Endothelial cell (in vitro differentiated cells): ENCODE data around the gene SCTR. TPM values are rescaled to one million over a fixed set of nuclear protein-coding genes. Genes with fewer than 3 reads are reported as not detected.

Experiments used
- DNase-seq: peaks from one replicate; pipeline ENCODE4 v3.0.0; 2021; ENCODE audit warnings: low spot score
- H3K27ac Mint-ChIP-seq: one replicate; pipeline ENCODE4 v1.8.0; 2021; ENCODE audit warnings: mixed read lengths, inconsistent platforms; ENCODE audit not compliant: unreplicated experiment
- H3K27me3 Mint-ChIP-seq: one replicate; pipeline ENCODE4 v1.8.0; 2021; ENCODE audit warnings: mild to moderate bottlenecking, moderate library complexity, mixed read lengths, inconsistent platforms; ENCODE audit not compliant: unreplicated experiment
- H3K36me3 Mint-ChIP-seq: one replicate; pipeline ENCODE4 v1.8.0; 2021; ENCODE audit warnings: mild to moderate bottlenecking, low read depth, mixed read lengths, inconsistent platforms; ENCODE audit not compliant: unreplicated experiment
- H3K4me1 Mint-ChIP-seq: one replicate; pipeline ENCODE4 v1.8.0; 2021; ENCODE audit warnings: mild to moderate bottlenecking, mixed read lengths, inconsistent platforms; ENCODE audit not compliant: unreplicated experiment
- H3K4me3 Mint-ChIP-seq: one replicate; pipeline ENCODE4 v1.8.0; 2021; ENCODE audit warnings: mild to moderate bottlenecking, mixed read lengths, inconsistent platforms; ENCODE audit not compliant: unreplicated experiment
- H3K9me3 Mint-ChIP-seq: one replicate; pipeline ENCODE4 v1.8.0; 2021; ENCODE audit warnings: mixed read lengths, inconsistent platforms; ENCODE audit not compliant: unreplicated experiment
- total RNA-seq: library from RNA; stranded (reverse); fragmentation: NEBNext Ultra II Directional; extraction: Animal tissue kit (Norgen Biotek cat#: 25700); gene quantifications from one replicate; pipeline ENCODE4 v1.2.1, GENCODE V29; 2021; ENCODE audit not compliant: unreplicated experiment
- TF ChIP-seq, protein P1 (sequence below): fragments of 200-600 bp; sonication (generic); IDR thresholded peaks from one replicate; pipeline ENCODE4 v1.5.0; 2021; ENCODE audit warnings: antibody characterized with exemption; ENCODE audit not compliant: unreplicated experiment

SCTR gene
- total RNA-seq, 1 donor from 2014 or later, result not detected

DNA sequence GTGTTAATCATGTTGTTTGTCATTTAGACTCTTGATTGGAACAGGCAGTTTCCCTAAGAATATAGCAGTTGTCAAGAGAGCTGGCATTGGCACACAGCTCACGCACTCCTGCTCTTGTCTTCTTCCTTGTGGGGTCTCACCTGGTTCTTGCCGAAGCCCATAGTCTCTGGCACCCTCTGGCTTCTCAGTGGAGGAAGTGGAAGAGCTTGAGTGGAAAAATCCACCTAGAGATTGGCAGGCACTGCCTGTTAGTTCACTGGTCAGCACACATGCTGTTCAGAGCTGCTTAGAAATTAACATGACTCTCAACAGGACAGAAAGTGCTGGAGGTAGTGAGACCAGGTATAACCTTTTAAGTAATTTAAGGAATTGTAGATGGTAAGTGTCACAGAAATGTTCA, 28.3 kb downstream of the SCTR start:
- H3K36me3 Mint-ChIP-seq, result peaks cover 4% of the 10 kb centered on the region
- no peak overlapping the region for H3K4me3 Mint-ChIP-seq
- TF ChIP-seq, protein P1, sequence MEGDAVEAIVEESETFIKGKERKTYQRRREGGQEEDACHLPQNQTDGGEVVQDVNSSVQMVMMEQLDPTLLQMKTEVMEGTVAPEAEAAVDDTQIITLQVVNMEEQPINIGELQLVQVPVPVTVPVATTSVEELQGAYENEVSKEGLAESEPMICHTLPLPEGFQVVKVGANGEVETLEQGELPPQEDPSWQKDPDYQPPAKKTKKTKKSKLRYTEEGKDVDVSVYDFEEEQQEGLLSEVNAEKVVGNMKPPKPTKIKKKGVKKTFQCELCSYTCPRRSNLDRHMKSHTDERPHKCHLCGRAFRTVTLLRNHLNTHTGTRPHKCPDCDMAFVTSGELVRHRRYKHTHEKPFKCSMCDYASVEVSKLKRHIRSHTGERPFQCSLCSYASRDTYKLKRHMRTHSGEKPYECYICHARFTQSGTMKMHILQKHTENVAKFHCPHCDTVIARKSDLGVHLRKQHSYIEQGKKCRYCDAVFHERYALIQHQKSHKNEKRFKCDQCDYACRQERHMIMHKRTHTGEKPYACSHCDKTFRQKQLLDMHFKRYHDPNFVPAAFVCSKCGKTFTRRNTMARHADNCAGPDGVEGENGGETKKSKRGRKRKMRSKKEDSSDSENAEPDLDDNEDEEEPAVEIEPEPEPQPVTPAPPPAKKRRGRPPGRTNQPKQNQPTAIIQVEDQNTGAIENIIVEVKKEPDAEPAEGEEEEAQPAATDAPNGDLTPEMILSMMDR, result no peak
- no peak for DNase-seq
- peaks cover 16% of the 10 kb centered on the region for H3K4me1 Mint-ChIP-seq
- peaks cover 2% of the 10 kb centered on the region for H3K27me3 Mint-ChIP-seq
- H3K9me3 Mint-ChIP-seq, result peaks cover 6% of the 10 kb centered on the region
- H3K27ac Mint-ChIP-seq, result no peak overlapping the region

DNA sequence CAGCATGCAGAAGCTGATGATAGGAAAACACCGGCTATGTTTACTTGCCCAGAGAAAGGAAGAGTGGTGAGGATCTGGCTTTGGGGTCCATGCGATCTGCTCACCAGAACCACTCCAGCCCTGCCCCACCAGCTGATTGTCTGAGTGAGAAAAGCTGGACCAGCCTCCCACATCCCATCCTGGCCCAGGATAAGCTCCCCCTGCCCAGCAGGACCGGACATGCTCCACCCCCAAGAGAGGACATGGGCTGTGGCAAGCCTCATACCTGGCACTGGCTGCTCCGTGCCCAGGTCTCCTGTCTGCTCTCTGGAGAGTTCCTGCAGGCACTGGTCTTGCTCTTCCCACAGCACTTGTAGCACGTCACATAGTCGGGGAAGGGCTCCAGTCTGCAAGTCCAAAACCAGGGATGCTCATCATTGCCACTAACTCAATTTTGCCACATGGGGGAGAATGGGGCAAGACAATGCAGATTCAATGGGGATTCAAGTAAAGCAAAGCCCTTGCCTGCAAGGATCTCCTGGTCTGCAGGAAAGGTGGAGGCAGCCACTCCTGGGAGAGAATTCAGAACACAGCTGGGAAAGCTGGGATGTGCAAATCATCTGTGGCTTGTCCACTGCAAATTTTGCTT, 30.0 kb downstream of the SCTR start:
- TF ChIP-seq, protein P1, result no peak
- Mint-ChIP-seq H3K27me3 (peaks cover 2% of the 10 kb centered on the region), H3K4me1 (peaks cover 30% of the 10 kb centered on the region), H3K36me3 (no peaks in the 10 kb centered on the region), H3K4me3 (no peak overlapping the region), H3K27ac (no peak overlapping the region), H3K9me3 (no peaks in the 10 kb centered on the region)
- no peak for DNase-seq

DNA sequence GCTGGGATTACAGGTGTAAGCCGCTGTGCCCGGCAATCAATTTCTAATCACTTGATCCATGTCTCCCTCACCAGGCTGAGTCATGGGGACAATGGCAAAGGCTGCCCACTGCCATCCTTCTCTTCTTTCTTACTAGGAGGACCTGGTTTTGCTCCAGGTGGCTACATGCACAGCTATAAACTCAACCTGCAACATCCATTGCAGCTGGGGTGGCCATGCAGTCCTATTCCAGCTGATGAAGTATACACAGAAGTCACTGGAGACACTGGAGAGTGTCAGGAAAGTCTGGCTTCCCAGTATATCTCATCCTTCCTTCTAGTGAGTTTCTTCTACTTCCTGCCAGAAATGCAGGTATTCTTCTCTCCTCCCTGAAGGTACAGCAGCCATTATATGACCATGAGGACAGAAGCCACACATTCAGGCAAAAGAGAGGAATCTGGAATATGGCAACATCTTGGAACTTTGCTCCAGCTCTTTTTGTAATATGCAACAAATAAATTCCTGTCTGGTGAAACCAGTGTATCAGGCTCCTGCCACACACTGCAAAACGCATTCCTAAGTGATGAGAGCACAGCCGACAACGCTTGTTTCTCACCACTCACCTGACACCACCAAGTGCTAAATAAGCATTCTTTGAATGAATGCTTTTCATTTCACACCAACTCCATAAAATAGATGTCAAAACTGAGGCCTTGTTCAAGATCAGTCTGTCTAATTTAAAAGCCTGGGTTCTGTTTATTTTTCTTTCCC, 32.3 kb downstream of the SCTR start:
- Mint-ChIP-seq H3K27ac (peak overlapping the region; percentile 57), H3K4me1 (peaks cover 28% of the 10 kb centered on the region)

DNA sequence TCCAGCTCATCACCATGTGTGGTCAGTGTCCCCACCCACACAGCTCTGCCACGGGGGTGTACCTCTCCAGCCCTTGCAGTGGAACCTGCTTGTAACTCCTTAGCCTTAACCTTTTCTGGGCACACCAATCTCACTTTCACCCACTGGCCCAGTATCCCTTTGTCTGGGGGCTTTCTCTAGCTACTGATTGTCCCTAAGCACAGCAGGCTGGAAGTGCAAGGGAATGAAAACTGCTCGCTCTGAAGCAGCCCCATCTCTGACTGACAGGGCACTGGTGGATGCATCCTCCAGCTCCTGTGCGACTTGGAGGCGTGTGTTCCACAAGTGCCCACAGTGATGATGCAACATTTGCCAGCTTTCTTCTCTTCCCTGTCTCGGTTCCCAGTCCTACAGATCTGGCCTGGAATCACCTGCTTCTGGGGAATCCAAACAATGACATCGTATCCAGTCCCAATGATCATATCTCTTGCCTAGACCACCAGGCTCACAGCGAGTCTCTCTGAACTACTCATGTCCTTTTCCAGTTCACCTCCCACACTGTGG, 33.6 kb downstream of the SCTR start:
- Mint-ChIP-seq H3K4me3 (no peak overlapping the region), H3K4me1 (peaks cover 28% of the 10 kb centered on the region), H3K27ac (peak overlapping the region; percentile 34), H3K27me3 (peaks cover 4% of the 10 kb centered on the region), H3K9me3 (no peaks in the 10 kb centered on the region), H3K36me3 (no peaks in the 10 kb centered on the region)
- no peak for DNase-seq
- TF ChIP-seq, protein P1, result no peak

More for the DNA sequence above, 32.3 kb downstream of the SCTR start:
- no peak for DNase-seq
- H3K27me3 Mint-ChIP-seq, result peaks cover 4% of the 10 kb centered on the region
- H3K9me3 Mint-ChIP-seq, result no peaks in the 10 kb centered on the region
- no peaks in the 10 kb centered on the region for H3K36me3 Mint-ChIP-seq
- TF ChIP-seq, protein P1, result no peak
- H3K4me3 Mint-ChIP-seq, result no peak overlapping the region

DNA sequence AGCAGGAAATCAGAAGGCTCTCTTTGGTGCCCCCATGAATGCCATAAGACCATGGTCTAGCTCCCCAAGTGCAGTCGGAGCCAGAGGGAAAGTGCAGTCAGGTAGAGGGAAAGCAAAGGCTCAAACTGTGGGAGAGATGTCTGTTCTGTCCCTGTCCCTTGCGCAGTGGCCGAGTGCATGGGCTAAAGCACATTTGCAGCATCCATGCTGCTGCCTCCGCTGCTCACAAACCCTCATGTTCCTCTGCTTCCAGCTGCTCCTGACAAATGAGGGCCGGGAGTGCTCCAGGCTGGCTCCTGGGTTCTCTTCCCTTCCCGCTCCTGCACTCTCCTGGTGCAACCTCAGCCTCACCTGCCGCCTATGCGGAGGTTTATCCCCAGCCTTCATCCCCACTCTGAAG, 34.2 kb downstream of the SCTR start:
- Mint-ChIP-seq H3K27ac (peak overlapping the region; percentile 19), H3K9me3 (no peaks in the 10 kb centered on the region), H3K36me3 (no peaks in the 10 kb centered on the region), H3K27me3 (peaks cover 4% of the 10 kb centered on the region), H3K4me3 (no peak overlapping the region), H3K4me1 (peaks cover 28% of the 10 kb centered on the region)
- no peak for DNase-seq
- TF ChIP-seq, protein P1, result no peak
